Neuronal stem cell (in vitro differentiated cells): ENCODE measurements around the gene SLC35A5.

Experiments
- DNase-seq: peaks from one replicate; pipeline ENCODE4 v3.0.0-alpha.2; 2013; ENCODE audit warnings: low spot score
- H2AFZ ChIP-seq: one replicate; pipeline ENCODE4 v1.6.1; 2013; ENCODE audit warnings: mild to moderate bottlenecking, low read length, inconsistent platforms
- H2AK5ac ChIP-seq: 2 replicates; pipeline ENCODE4 v1.6.1; 2013; ENCODE audit warnings: low read depth, mild to moderate bottlenecking, inconsistent platforms, low read length, moderate library complexity, mixed read lengths
- H2BK120ac ChIP-seq: 2 replicates; pipeline ENCODE4 v1.6.1; 2013; ENCODE audit warnings: low read depth, mild to moderate bottlenecking, inconsistent platforms, low read length, moderate library complexity, mixed read lengths
- H2BK12ac ChIP-seq: one replicate; pipeline ENCODE4 v1.6.1; 2013; ENCODE audit warnings: low read length, inconsistent platforms
- H2BK15ac ChIP-seq: 2 replicates; pipeline ENCODE4 v1.6.1; 2013; ENCODE audit warnings: mild to moderate bottlenecking, low read length, inconsistent platforms, mixed read lengths
- H2BK5ac ChIP-seq: one replicate; pipeline ENCODE4 v1.6.1; 2013; ENCODE audit warnings: inconsistent platforms, mild to moderate bottlenecking, low read length, moderate library complexity
- H3K14ac ChIP-seq: one replicate; pipeline ENCODE4 v1.6.1; 2013; ENCODE audit warnings: low read length, inconsistent platforms
- H3K18ac ChIP-seq: 2 replicates; pipeline ENCODE4 v1.6.1; 2013; ENCODE audit warnings: low read length, inconsistent platforms
- H3K23ac ChIP-seq: 2 replicates; pipeline ENCODE4 v1.6.1; 2013; ENCODE audit warnings: low read depth, mild to moderate bottlenecking, mixed read lengths, low read length, inconsistent platforms; ENCODE audit not compliant: poor library complexity
- H3K27ac ChIP-seq: replicated peaks from 3 replicates; pipeline ENCODE4 v1.5.1; 2013; ENCODE audit warnings: low read length, inconsistent platforms
- H3K27me3 ChIP-seq, 3 experiments: 2 replicates each; pipeline ENCODE4 v1.6.1; 2013; ENCODE audit warnings: low read length in 3 of 3, mild to moderate bottlenecking in 2 of 3, inconsistent platforms in 1 of 3, low read depth in 1 of 3, mixed read lengths in 1 of 3, moderate library complexity in 1 of 3; ENCODE audit not compliant: control insufficient read depth in 3 of 3, insufficient read depth in 3 of 3
- H3K36me3 ChIP-seq, 2 donors: replicated peaks in 1 of 2; 2 replicates each; pipeline ENCODE4 v1.6.1; 2013; ENCODE audit warnings: low read length in 2 of 2; ENCODE audit not compliant: control insufficient read depth in 2 of 2, insufficient read depth in 2 of 2
- H3K4ac ChIP-seq: 2 replicates; pipeline ENCODE4 v1.6.1; 2013; ENCODE audit warnings: inconsistent platforms, mild to moderate bottlenecking, low read length, moderate library complexity
- H3K4me1 ChIP-seq, 2 donors: 1 replicate in 1 of 2; 2 replicates in 1 of 2; pipeline ENCODE4 v1.6.1; 2013; ENCODE audit warnings: low read length in 2 of 2, low read depth in 1 of 2; ENCODE audit not compliant: control insufficient read depth in 2 of 2, insufficient read depth in 1 of 2
- H3K4me2 ChIP-seq: one replicate; pipeline ENCODE4 v1.6.1; 2013; ENCODE audit warnings: mild to moderate bottlenecking, low read length, inconsistent platforms; ENCODE audit not compliant: insufficient read depth, poor library complexity, severe bottlenecking
- H3K4me3 ChIP-seq, 2 donors: 2 replicates each; pipeline ENCODE4 v1.5.1; 2013; ENCODE audit warnings: low read length in 2 of 2, mild to moderate bottlenecking in 2 of 2, inconsistent platforms in 1 of 2, moderate library complexity in 1 of 2
- H3K79me1 ChIP-seq: one replicate; pipeline ENCODE4 v1.6.1; 2013; ENCODE audit warnings: low read depth, mild to moderate bottlenecking, inconsistent platforms, low read length, moderate library complexity
- H3K9ac ChIP-seq: one replicate; pipeline ENCODE4 v1.6.1; 2013; ENCODE audit warnings: mild to moderate bottlenecking, low read depth, low read length, inconsistent platforms; ENCODE audit not compliant: poor library complexity
- H3K9me3 ChIP-seq, 2 donors: replicated peaks in 1 of 2; 2 replicates each; pipeline versions ENCODE3 to v1.6.1; 2013; ENCODE audit warnings: low read length in 2 of 2, mild to moderate bottlenecking in 2 of 2, inconsistent platforms in 1 of 2, low read depth in 1 of 2, mixed read lengths in 1 of 2, moderate library complexity in 1 of 2; ENCODE audit not compliant: control insufficient read depth in 2 of 2, insufficient read depth in 1 of 2
- H4K8ac ChIP-seq: one replicate; pipeline ENCODE4 v1.6.1; 2013; ENCODE audit warnings: low read depth, mild to moderate bottlenecking, inconsistent platforms, low read length, moderate library complexity
- H4K91ac ChIP-seq: one replicate; pipeline ENCODE4 v1.6.1; 2013; ENCODE audit warnings: low read length, low read depth, mild to moderate bottlenecking, inconsistent platforms; ENCODE audit not compliant: poor library complexity
- WGBS, 2 donors: extraction: QIAGEN DNeasy Blood & Tissue Kit; methylation state at CpG; one replicate each; pipeline ENCODE4 v1.1.7; 2013; ENCODE audit warnings: missing lambda C conversion rate in 2 of 2, mixed read lengths in 1 of 2; ENCODE audit not compliant: insufficient read length in 2 of 2, insufficient replicate concordance in 1 of 2; ENCODE audit errors: extremely low coverage in 2 of 2; 5-methylcytosine and 5-hydroxymethylcytosine counted together

Gene SLC35A5

DNA sequence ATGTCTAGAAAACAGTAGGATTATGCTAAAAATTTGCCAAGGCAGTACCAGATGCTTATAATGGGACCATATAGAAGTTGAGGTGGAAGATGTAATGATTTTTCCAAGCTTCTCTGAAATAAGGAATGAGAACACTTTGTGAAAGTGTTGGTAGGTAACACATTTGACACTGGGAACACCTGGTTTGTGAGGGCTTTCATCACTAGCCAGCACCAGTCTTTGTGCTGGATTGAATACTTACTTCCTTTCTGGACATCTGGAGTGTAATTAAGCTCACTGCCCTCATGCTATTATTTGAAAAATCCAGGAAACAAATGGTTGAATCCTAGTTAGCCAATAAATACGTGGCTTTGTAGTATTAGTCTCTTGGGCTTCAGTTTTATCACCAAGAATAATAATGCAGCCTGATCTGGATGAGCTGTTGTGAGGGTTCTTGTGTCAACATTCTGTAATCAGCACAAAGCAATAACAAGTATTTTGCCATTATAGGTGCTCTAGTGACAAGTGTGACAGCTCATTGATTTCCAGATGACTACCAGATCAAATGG lies 66.1 kb downstream of the SLC35A5 start:
- Histone ChIP-seq H2BK120ac (no peak overlapping the region), H3K4me3 (no peak overlapping the region), H2AFZ (no peak overlapping the region), H3K4me1 (peaks cover 2 to 11% of the 10 kb centered on the region in 2 donors), H2BK5ac (no peak overlapping the region), H4K8ac (no peak overlapping the region), H3K36me3 (peaks cover 0 to 52% of the 10 kb centered on the region in 2 donors), H3K9ac (no peak overlapping the region), H3K27ac (no peak overlapping the region), H2AK5ac (no peak overlapping the region), H4K91ac (no peak overlapping the region), H3K4me2 (no peak overlapping the region), H3K14ac (no peak overlapping the region), H2BK15ac (no peak overlapping the region), H3K9me3 (no peaks in the 10 kb centered on the region), H3K79me1 (no peaks in the 10 kb centered on the region), H3K18ac (no peak overlapping the region), H3K23ac (no peak overlapping the region), H3K27me3 (no peaks in the 10 kb centered on the region), H3K4ac (no peak overlapping the region), H2BK12ac (no peak overlapping the region)
- WGBS, 2 donors: no CpG with 5 or more reads among the region's 1 CpG
- no peak for DNase-seq

DNA sequence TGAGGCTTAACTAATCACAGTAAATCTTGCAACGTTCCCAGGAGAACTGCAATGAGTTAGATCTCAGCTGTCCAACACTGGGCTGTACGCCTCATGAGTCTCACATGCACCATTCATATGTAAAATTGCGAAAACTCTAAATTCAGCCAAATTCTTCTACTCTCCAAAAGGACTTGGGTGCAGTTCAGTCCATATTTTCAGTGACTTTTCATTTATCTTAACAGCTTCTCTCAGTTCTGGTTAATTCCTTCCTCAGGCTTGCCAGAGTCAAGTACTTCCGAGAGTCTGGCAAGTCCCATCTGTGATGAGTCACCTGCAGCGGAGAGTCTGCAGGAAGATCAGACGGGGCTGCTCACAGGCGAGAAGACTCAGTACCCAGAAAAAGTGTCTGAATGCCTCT lies 67.6 kb downstream of the SLC35A5 start:
- no peak for DNase-seq
- H3K4ac ChIP-seq: no peak overlapping the region

DNA sequence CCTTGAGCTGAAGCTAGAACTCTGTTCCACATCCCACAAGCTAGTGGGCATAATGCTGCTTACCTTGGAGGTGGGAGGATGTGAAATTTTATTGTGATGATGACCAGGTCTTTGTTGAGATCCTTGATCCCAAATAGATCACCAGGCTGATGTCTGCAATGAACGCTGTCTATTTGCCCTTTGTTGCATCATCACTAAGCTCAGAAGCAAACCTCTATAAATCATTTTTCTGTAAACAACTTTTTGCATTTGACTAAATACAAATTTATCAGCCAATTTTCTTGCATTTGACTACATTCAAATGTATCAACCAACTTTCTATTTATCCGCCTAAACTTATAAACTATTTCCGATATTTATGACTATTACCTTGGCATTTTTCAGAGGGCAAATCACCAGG lies 69.4 kb downstream of the SLC35A5 start:
- no peak for DNase-seq
- Histone ChIP-seq H3K9me3 (peaks cover 0 to 2% of the 10 kb centered on the region in 2 donors), H3K79me1 (no peaks in the 10 kb centered on the region), H2BK120ac (no peak overlapping the region), H3K23ac (no peak overlapping the region), H2BK15ac (no peak overlapping the region), H2BK12ac (no peak overlapping the region), H2AK5ac (no peak overlapping the region), H3K27ac (no peak overlapping the region), H3K4ac (no peak overlapping the region), H3K4me3 (no peak overlapping the region), H3K18ac (no peak overlapping the region), H3K4me2 (no peak overlapping the region), H2AFZ (no peak overlapping the region), H4K91ac (no peak overlapping the region), H3K4me1 (peaks cover 11 to 19% of the 10 kb centered on the region in 2 donors), H4K8ac (no peak overlapping the region), H3K14ac (no peak overlapping the region), H2BK5ac (no peak overlapping the region), H3K9ac (no peak overlapping the region), H3K36me3 (peaks cover 0 to 44% of the 10 kb centered on the region in 2 donors), H3K27me3 (no peaks in the 10 kb centered on the region)
- 100% methylated on average over 2 of the region's 3 CpGs for WGBS, 2 donors

More for the DNA sequence above, 67.6 kb downstream of the SLC35A5 start:
- Histone ChIP-seq H4K91ac (no peak overlapping the region), H3K36me3 (peaks cover 0 to 52% of the 10 kb centered on the region in 2 donors), H3K14ac (no peak overlapping the region), H3K27me3 (no peaks in the 10 kb centered on the region), H3K4me1 (peaks cover 9 to 19% of the 10 kb centered on the region in 2 donors), H3K18ac (no peak overlapping the region), H2BK120ac (no peak overlapping the region), H3K23ac (no peak overlapping the region), H2BK15ac (no peak overlapping the region), H2BK5ac (no peak overlapping the region), H3K4me2 (no peak overlapping the region), H3K4me3 (no peak overlapping the region), H4K8ac (no peak overlapping the region), H3K9me3 (no peaks in the 10 kb centered on the region), H2BK12ac (no peak overlapping the region), H3K9ac (no peak overlapping the region), H3K79me1 (no peaks in the 10 kb centered on the region), H2AK5ac (no peak overlapping the region), H2AFZ (no peak overlapping the region), H3K27ac (no peak overlapping the region)
- no CpG with 5 or more reads among the region's 7 CpGs for WGBS, 2 donors

GRCh38 chr3:112632596-112632995 lies 70.8 kb downstream of the SLC35A5 start:
- H2BK5ac ChIP-seq: no peak overlapping the region
- H3K27me3 ChIP-seq: no peaks in the 10 kb centered on the region
- no peak for DNase-seq
- H2AK5ac ChIP-seq: no peak overlapping the region
- no peak overlapping the region for H3K4me2 ChIP-seq
- no peak overlapping the region for H2BK12ac ChIP-seq
- WGBS, 2 donors: no CpG with 5 or more reads among the region's 4 CpGs
- H2BK120ac ChIP-seq: no peak overlapping the region
- H4K8ac ChIP-seq: no peak overlapping the region
- H3K4me1 ChIP-seq: peaks cover 11 to 19% of the 10 kb centered on the region in 2 donors
- H3K9me3 ChIP-seq: peaks cover 0 to 15% of the 10 kb centered on the region in 2 donors
- no peaks in the 10 kb centered on the region for H3K79me1 ChIP-seq
- no peak overlapping the region for H2AFZ ChIP-seq
- no peak overlapping the region for H4K91ac ChIP-seq
- H3K27ac ChIP-seq: no peak overlapping the region
- H3K18ac ChIP-seq: no peak overlapping the region
- H2BK15ac ChIP-seq: no peak overlapping the region
- no peak overlapping the region for H3K9ac ChIP-seq
- H3K14ac ChIP-seq: no peak overlapping the region
- H3K4me3 ChIP-seq: no peak overlapping the region
- H3K4ac ChIP-seq: no peak overlapping the region
- no peak overlapping the region for H3K23ac ChIP-seq
- peaks cover 0 to 35% of the 10 kb centered on the region in 2 donors for H3K36me3 ChIP-seq
